Psoas muscle (tissue), 8 donors: ENCODE data around the gene CASQ1. TPM values are rescaled to one million over a fixed set of nuclear protein-coding genes. Genes with fewer than 3 reads are reported as not detected.

Source experiments
- ATAC-seq, 4 donors: fragments of 200-7000 bp; cut with Tn5 transposase; one replicate each; pipeline ENCODE4 v1.9.1; 2020; ENCODE audit warnings: moderate library complexity in 3 of 4, mild to moderate bottlenecking in 2 of 4
- DNase-seq, 2 donors: peaks; one replicate each; pipeline ENCODE4 v3.0.0-alpha.2; 2020
- H3K27ac ChIP-seq: fragments of 200-600 bp; one replicate; pipeline ENCODE4 v1.8.0; 2022
- H3K27me3 ChIP-seq, 3 donors: fragments of 200-600 bp in 1 of 3; one replicate each; pipeline versions ENCODE4 v1.6.1 to v1.8.0; 2013 to 2022; ENCODE audit warnings: low read length in 2 of 3, mild to moderate bottlenecking in 2 of 3, moderate library complexity in 1 of 3; ENCODE audit not compliant: insufficient read depth in 3 of 3
- H3K36me3 ChIP-seq, 2 donors: fragments of 200-600 bp in 1 of 2; one replicate each; pipeline versions ENCODE4 v1.6.1 to v1.8.0; 2013 to 2022; ENCODE audit warnings: low read depth in 1 of 2, mild to moderate bottlenecking in 1 of 2, moderate library complexity in 1 of 2; ENCODE audit not compliant: insufficient read depth in 1 of 2
- H3K4me1 ChIP-seq: fragments of 200-600 bp; one replicate; pipeline ENCODE4 v1.8.0; 2022
- H3K4me3 ChIP-seq: fragments of 200-600 bp; one replicate; pipeline ENCODE4 v1.8.0; 2022; ENCODE audit warnings: mild to moderate bottlenecking
- H3K9me3 ChIP-seq: fragments of 200-600 bp; one replicate; pipeline ENCODE4 v1.8.0; 2022
- CTCF ChIP-seq: fragments of 200-600 bp; IDR thresholded peaks from one replicate; pipeline ENCODE4 v1.8.0; 2022; ENCODE audit warnings: antibody characterized with exemption
- WGBS, 3 donors: extraction: QIAGEN DNeasy Blood & Tissue Kit; methylation state at CpG; one replicate each; pipeline versions ENCODE4 v1.1.6 to v1.1.7; 2013; 5-methylcytosine and 5-hydroxymethylcytosine counted together
- intact Hi-C, 2 donors: fragments of 100-400 bp; cut with DNase I; formaldehyde crosslinking; loops; one replicate each; pipeline versions ENCODE4 v1.11.0 to v1.14.2; 2022
- polyA plus RNA-seq, 3 donors: library from polyadenylated mRNA; stranded (reverse); fragments of 200-250 nt; gene quantifications; one replicate each; pipeline ENCODE4 v1.2.3, GENCODE V29; 2013
- total RNA-seq, 4 donors: library from RNA; stranded (reverse); fragmentation: NEBNext Ultra II Directional in 2 of 4; extraction: Animal tissue kit (Norgen Biotek cat#: 25700) in 2 of 4; gene quantifications; one replicate each; pipeline versions ENCODE4 v1.2.1 to v1.2.4, GENCODE V29; 2021 to 2023
- donor health status: healthy with polysubstance abuse.
- donor health status: DM: no; HTN: no; CAD: no; lungs with moderate emphysema.
- donor health status: Bipolar disorder and iron deficiency.
- donor health status: healthy.
- donor health status: DM: yes; HTN: yes; CAD: no.
- donor health status: DM: no; HTN: no; CAD: no.
- donor health status: DM: no; HTN: no; CAD: no.
- donor health status: DM: yes; HTN: yes; CAD: no.

Gene CASQ1
- total and polyA plus RNA-seq, 7 donors: 171 to 903 (median 412) TPM

- H3K27ac ChIP-seq: no peak overlapping the region
- H3K27me3 ChIP-seq: no peaks in the 10 kb centered on the region
- TF ChIP-seq CTCF: no peak
- DNase-seq (no peak), ATAC-seq (no peak)
- no peaks in the 10 kb centered on the region for H3K9me3 ChIP-seq
- no peaks in the 10 kb centered on the region for H3K36me3 ChIP-seq
- no peak overlapping the region for H3K4me3 ChIP-seq
- intact Hi-C loops: no loop called here
- no peaks in the 10 kb centered on the region for H3K4me1 ChIP-seq
- 90 to 97% (median 93%) methylated on average over 2 of the region's 2 CpGs for WGBS, 3 donors
Observed at GRCh38 chr1:160177231-160177630, 13.1 kb upstream of the CASQ1 start.

- Histone ChIP-seq H3K4me1 (no peaks in the 10 kb centered on the region), H3K9me3 (no peaks in the 10 kb centered on the region), H3K27ac (no peak overlapping the region), H3K27me3 (no peaks in the 10 kb centered on the region), H3K36me3 (no peaks in the 10 kb centered on the region), H3K4me3 (no peak overlapping the region)
- ATAC-seq: peak in 1 of 4 donors; percentile 30
- no peak for TF ChIP-seq CTCF
- 70 to 88% (median 77%) methylated on average over 1 of the region's 1 CpG for WGBS, 3 donors
- no peak for DNase-seq
- intact Hi-C loops: no loop called here
Observed at GRCh38 chr1:160177667-160178066, 12.7 kb upstream of the CASQ1 start.

GRCh38 chr1:160178731-160179130 is 11.6 kb upstream of the CASQ1 start:
- H3K4me3 ChIP-seq: no peak overlapping the region
- TF ChIP-seq CTCF: no peak
- intact Hi-C loops: no loop called here
- no peaks in the 10 kb centered on the region for H3K4me1 ChIP-seq
- no peak overlapping the region for H3K27ac ChIP-seq
- no peak for DNase-seq
- no peak for ATAC-seq
- no peaks in the 10 kb centered on the region for H3K27me3 ChIP-seq
- 72 to 87% (median 76%) methylated on average over 2 of the region's 2 CpGs for WGBS, 3 donors
- H3K9me3 ChIP-seq: no peaks in the 10 kb centered on the region
- no peaks in the 10 kb centered on the region for H3K36me3 ChIP-seq

- intact Hi-C loops: no loop called here
- ATAC-seq: no peak
Observed at GRCh38 chr1:160179336-160179735, 11.0 kb upstream of the CASQ1 start.

More at GRCh38 chr1:160179336-160179735, 11.0 kb upstream of the CASQ1 start:
- Histone ChIP-seq H3K4me3 (no peak overlapping the region), H3K27me3 (no peaks in the 10 kb centered on the region), H3K27ac (no peak overlapping the region), H3K9me3 (no peaks in the 10 kb centered on the region), H3K36me3 (no peaks in the 10 kb centered on the region), H3K4me1 (no peaks in the 10 kb centered on the region)
- 81 to 95% (median 87%) methylated on average over 4 of the region's 4 CpGs for WGBS, 3 donors
- no peak for TF ChIP-seq CTCF
- DNase-seq: no peak
